A673 (cell line): ENCODE data around the gene MYH4. TPM values are rescaled to one million over a fixed set of nuclear protein-coding genes. Genes with fewer than 3 reads are reported as not detected.

ENCODE experiments used
- BruUV-seq: library from RNA; stranded (reverse); fragments of 400-500 nt; replicated peaks from 2 replicates; lab custom pipeline; 2021; lab: Mats Ljungman, UMichigan
- CTCF ChIA-PET: fragments of 300-600 bp; sonication (Branson Sonifier 250); formaldehyde crosslinking; loops from one replicate; lab custom pipeline; 2022; ENCODE audit warnings: antibody characterized with exemption; lab: Charles Lee
- POLR2A ChIA-PET: fragments of 300-600 bp; sonication (Branson Sonifier 250); formaldehyde crosslinking; loops from one replicate; lab custom pipeline; 2022; ENCODE audit warnings: antibody characterized with exemption; ENCODE audit not compliant: low non-redundant PET; lab: Charles Lee
- DNase-seq: peaks from one replicate; pipeline ENCODE4 v3.0.0-alpha.2; 2015; ENCODE audit warnings: low spot score
- H3K27ac ChIP-seq: fragments of 200-600 bp; sonication (generic); 2 replicates; pipeline ENCODE4 v1.5.1; 2016; ENCODE audit warnings: mixed run types, low read depth, mild to moderate bottlenecking, mixed read lengths, antibody characterized with exemption, low read length; ENCODE audit not compliant: poor library complexity, severe bottlenecking
- H3K27me3 ChIP-seq: fragments of 200-600 bp; sonication (generic); replicated peaks from 2 replicates; pipeline ENCODE4 v1.6.1; 2017; ENCODE audit warnings: mixed run types, low read depth, mild to moderate bottlenecking, mixed read lengths, antibody characterized with exemption, low read length; ENCODE audit not compliant: insufficient read depth, poor library complexity
- H3K36me3 ChIP-seq: fragments of 200-600 bp; sonication (generic); 2 replicates; pipeline ENCODE4 v1.6.1; 2016; ENCODE audit warnings: mixed run types, mild to moderate bottlenecking, mixed read lengths, antibody characterized with exemption, low read length; ENCODE audit not compliant: insufficient read depth, poor library complexity, severe bottlenecking
- H3K4me1 ChIP-seq: fragments of 200-600 bp; sonication (generic); 2 replicates; pipeline ENCODE4 v1.6.1; 2017; ENCODE audit warnings: mixed run types, mild to moderate bottlenecking, mixed read lengths, antibody characterized with exemption, low read length; ENCODE audit not compliant: insufficient read depth, poor library complexity, severe bottlenecking
- H3K4me3 ChIP-seq: fragments of 200-600 bp; sonication (generic); 2 replicates; pipeline ENCODE4 v1.5.1; 2016; ENCODE audit warnings: low read depth, mixed run types, mild to moderate bottlenecking, mixed read lengths, low read length; ENCODE audit not compliant: poor library complexity, severe bottlenecking
- H3K9me3 ChIP-seq: fragments of 200-600 bp; sonication (generic); 2 replicates; pipeline ENCODE4 v1.6.1; 2016; ENCODE audit warnings: mixed run types, low read depth, mild to moderate bottlenecking, mixed read lengths, antibody characterized with exemption, low read length; ENCODE audit not compliant: poor library complexity, severe bottlenecking
- CTCF ChIP-seq: fragments of 300-800, 200-600 bp; sonication (generic); conservative IDR thresholded peaks from 2 replicates; pipeline ENCODE4 v1.5.1; 2017; ENCODE audit warnings: low read depth, mild to moderate bottlenecking, antibody characterized with exemption, low read length, moderate library complexity, mixed read lengths
- EZH2 ChIP-seq: fragments of 200-600 bp; sonication (generic); IDR thresholded peaks from 2 replicates; pipeline ENCODE4 v1.6.1; 2017; ENCODE audit warnings: borderline replicate concordance, low read depth, mild to moderate bottlenecking, mixed read lengths, antibody characterized with exemption, low read length; ENCODE audit not compliant: poor library complexity, severe bottlenecking
- intact Hi-C: fragments of 100-400 bp; cut with micrococcal nuclease; formaldehyde crosslinking; loops from one replicate; pipeline ENCODE4 v1.10.0; 2022; ENCODE audit not compliant: unreplicated experiment
- total RNA-seq: library from RNA; stranded (reverse); gene quantifications from 2 replicates; pipeline ENCODE4 v1.2.3, GENCODE V29; 2021

The MYH4 gene
- total RNA-seq, 1 experiment from 2014 or later = 0.15 TPM

DNA sequence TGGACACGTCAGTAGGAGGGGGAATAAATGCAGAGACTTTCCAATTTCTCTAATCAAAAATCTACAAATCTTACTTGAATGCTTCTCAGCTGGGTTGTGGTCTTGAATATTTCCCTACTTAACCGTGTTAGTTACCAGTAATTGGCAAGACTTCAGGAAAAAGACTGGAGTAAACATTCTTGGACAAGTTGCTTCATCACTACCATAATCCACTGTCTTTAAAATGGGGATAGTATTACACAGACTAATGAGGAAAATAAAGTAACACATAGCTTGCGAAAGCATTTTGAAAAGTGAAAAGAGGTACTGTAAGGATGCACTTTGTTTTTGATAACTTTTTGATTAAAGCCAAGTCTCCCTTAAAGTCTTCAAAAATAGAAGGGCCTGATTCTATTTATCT lies 30.6 kb upstream of the MYH4 start:
- H3K27ac ChIP-seq = no peak overlapping the region
- TF ChIP-seq CTCF (no peak), EZH2 (no peak)
- ChIA-PET POLR2A (no interaction called here), CTCF (no interaction called here)
- no peak overlapping the region for H3K4me3 ChIP-seq
- H3K36me3 ChIP-seq = no peaks in the 10 kb centered on the region
- intact Hi-C loops = no loop called here
- no peaks in the 10 kb centered on the region for H3K4me1 ChIP-seq
- DNase-seq = no peak
- H3K27me3 ChIP-seq = peaks cover 8% of the 10 kb centered on the region
- no TSS peak for BruUV-seq
- H3K9me3 ChIP-seq = no peaks in the 10 kb centered on the region

GRCh38 chr17:10492004-10492403 lies 22.6 kb upstream of the MYH4 start:
- DNase-seq = no peak
- H3K4me3 ChIP-seq = no peak overlapping the region
- no peak overlapping the region for H3K27ac ChIP-seq
- peaks cover 10% of the 10 kb centered on the region for H3K9me3 ChIP-seq
- BruUV-seq = no TSS peak
- no peaks in the 10 kb centered on the region for H3K4me1 ChIP-seq
- no peaks in the 10 kb centered on the region for H3K27me3 ChIP-seq
- intact Hi-C loops = no loop called here
- ChIA-PET POLR2A (no interaction called here), CTCF (no interaction called here)
- no peaks in the 10 kb centered on the region for H3K36me3 ChIP-seq
- TF ChIP-seq EZH2 (no peak), CTCF (no peak)

- intact Hi-C loops = no loop called here
- BruUV-seq = no TSS peak
Measured at GRCh38 chr17:10482252-10482651, 12.9 kb upstream of the MYH4 start.

More at GRCh38 chr17:10482252-10482651, 12.9 kb upstream of the MYH4 start:
- CTCF ChIA-PET = no interaction called here
- POLR2A ChIA-PET = no interaction called here
- no peak for DNase-seq
- no peak overlapping the region for H3K4me3 ChIP-seq
- no peaks in the 10 kb centered on the region for H3K9me3 ChIP-seq
- TF ChIP-seq CTCF (no peak), EZH2 (no peak)
- H3K36me3 ChIP-seq = no peaks in the 10 kb centered on the region
- H3K27ac ChIP-seq = no peak overlapping the region
- H3K4me1 ChIP-seq = no peaks in the 10 kb centered on the region
- peaks cover 1% of the 10 kb centered on the region for H3K27me3 ChIP-seq
